HFF-Myc (cell line): ENCODE data around the gene IL17RA.

Source experiments
- DNase-seq: peaks from one replicate; pipeline ENCODE4 v3.0.0-alpha.2; 2011; ENCODE audit warnings: low read depth; ENCODE audit errors: extremely low read depth
- H3K4me3 ChIP-seq: replicated peaks from 2 replicates; pipeline ENCODE4 v1.5.1; 2011; ENCODE audit warnings: low read depth, mild to moderate bottlenecking, control low read depth, low read length
- TF ChIP-seq, protein P1 (sequence below): IDR thresholded peaks from 2 replicates; pipeline ENCODE4 v1.5.1; 2012; ENCODE audit warnings: mild to moderate bottlenecking, low read depth, low read length, control low read depth; ENCODE audit errors: missing control alignments

Gene IL17RA

DNA sequence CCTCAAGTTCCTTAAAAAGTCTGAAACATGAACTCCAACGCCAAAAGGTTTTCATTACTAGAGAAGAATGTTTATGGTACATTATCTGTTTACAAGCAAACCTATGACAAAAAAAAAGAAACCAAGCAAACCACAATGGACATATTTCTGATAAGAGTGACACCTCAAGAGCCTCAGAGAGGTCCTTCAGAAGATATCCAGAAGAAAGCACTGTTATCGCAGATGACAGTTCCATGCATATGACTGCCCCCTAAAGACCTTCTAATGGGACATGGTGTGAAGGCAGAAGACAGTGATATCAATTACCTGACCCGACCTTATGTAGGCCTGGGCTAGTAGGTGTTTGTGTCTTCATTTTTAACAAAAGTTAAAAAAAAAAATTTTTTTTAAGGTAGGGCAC lies 71.1 kb downstream of the IL17RA start:
- no peak overlapping the region for H3K4me3 ChIP-seq
- TF ChIP-seq, protein P1, sequence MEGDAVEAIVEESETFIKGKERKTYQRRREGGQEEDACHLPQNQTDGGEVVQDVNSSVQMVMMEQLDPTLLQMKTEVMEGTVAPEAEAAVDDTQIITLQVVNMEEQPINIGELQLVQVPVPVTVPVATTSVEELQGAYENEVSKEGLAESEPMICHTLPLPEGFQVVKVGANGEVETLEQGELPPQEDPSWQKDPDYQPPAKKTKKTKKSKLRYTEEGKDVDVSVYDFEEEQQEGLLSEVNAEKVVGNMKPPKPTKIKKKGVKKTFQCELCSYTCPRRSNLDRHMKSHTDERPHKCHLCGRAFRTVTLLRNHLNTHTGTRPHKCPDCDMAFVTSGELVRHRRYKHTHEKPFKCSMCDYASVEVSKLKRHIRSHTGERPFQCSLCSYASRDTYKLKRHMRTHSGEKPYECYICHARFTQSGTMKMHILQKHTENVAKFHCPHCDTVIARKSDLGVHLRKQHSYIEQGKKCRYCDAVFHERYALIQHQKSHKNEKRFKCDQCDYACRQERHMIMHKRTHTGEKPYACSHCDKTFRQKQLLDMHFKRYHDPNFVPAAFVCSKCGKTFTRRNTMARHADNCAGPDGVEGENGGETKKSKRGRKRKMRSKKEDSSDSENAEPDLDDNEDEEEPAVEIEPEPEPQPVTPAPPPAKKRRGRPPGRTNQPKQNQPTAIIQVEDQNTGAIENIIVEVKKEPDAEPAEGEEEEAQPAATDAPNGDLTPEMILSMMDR = no peak
- no peak for DNase-seq

DNA sequence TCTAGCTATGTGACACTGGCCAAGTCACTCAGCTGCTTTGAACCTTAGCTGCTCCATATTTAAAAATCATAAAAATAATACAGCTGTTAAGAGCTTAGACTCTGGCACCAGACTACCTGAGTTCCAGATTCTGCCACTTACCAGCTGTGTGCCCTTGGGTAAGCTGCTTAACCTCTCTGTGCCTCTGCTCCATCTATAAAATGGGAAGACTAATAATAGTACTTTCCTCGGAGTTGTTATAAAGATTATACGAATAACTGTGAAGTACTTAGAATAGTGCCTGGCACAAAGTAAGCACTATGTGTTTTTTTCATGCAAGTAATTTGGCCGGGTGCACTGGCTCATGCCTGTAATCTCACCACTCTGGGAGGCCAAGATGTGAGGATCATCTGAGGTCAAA lies 72.9 kb downstream of the IL17RA start:
- DNase-seq = no peak
- TF ChIP-seq, protein P1 = no peak
- peak overlapping the region; percentile 59 for H3K4me3 ChIP-seq

DNA sequence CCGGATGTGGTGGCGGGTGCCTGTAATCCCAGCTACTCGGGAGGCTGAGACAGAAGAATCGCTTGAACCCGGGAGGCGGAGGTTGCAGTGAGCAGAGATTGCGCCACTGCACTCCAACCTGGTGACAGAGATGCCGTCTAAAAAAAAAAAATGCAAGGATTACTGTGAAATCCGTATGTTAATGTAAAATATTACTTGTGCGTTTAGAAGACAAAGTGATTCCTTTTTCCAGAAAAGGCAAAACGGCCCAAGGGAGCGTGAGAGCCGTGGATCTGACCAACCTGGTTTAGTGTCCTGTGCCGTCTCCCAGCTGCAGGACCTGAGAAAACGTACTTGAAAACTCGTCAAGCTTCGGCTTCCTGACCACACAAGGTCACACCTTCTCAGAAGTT lies 73.4 kb downstream of the IL17RA start:
- peak overlapping the region; percentile 59 for H3K4me3 ChIP-seq
- TF ChIP-seq, protein P1 = no peak
- DNase-seq = no peak

DNA sequence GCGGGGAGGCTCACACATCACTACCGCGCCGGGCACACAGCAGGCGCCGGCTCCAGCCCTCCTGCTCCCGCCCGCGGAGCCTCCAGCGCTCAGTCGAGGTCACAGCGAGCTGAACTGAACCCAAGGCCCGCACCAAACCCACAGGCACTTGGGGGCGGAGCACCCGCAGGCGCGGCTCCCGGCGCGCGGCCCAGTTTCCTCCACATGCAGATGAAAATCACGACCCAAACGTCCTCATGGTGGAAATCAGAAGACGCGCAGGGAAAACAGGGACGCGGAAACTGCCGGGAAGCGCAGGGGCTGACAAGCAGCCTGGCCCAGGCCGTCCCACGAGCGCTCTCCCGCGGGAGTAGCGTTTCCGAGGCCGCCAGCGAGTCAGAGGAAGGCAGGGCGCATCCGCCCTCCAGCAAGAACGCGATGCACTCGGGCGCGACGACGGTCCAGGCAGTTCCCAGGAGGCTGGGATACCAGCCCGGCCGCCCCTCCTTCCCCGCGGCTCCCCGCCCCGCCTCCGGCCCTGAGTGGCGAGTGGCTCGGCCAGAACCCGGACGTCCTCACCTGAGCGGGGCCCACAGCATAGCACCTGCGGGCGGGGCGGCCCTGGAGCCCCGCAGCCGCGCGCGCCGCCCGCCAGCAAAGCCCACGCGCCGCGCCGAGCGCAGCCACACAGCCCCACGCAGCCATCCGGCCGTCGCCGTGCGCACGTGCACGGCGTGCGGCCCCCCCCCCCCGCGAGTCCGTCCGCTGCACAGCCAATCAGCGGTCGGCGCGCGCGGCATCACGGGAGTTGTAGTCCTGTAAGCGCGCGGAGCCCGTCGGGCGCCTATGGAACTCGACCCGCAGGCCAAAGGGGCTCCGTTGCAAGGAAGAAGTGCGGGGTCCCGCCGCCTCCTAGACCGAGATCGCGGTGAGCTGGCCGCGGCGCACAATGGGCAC lies 74.0 kb downstream of the IL17RA start, which contains the start of gene HDHD5:
Gene HDHD5, minus strand, starts transcription at position 710 of the 936 bp plus-strand sequence. Its CDS starts 26 bp downstream, at position 684.
- TF ChIP-seq, protein P1 = no peak
- no peak for DNase-seq
- peak within 1 kb of the TSS; percentile 59 for H3K4me3 ChIP-seq

DNA sequence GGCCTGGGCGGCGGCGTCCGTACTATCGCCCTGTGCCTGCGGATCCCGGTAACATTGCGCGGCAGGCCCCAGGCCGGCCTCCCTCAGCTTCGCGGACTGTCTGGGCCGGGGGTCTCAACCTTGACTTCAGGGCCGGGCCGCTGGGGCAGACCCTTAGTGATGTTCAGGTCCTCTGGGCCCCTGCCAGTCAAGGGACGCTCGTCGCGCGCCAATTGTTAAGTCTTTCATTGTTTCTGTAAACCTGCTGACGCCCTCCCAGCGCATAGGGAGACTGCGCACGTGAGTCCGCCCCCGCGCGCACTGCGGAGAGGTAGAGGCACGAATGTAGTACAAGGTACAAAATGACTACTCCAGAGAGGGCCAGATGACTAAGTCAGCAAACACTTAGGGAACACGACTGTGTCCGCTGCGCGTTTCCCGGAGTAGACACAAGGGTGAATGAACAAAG lies 74.7 kb downstream of the IL17RA start:
- DNase-seq = no peak
- TF ChIP-seq, protein P1 = no peak

DNA sequence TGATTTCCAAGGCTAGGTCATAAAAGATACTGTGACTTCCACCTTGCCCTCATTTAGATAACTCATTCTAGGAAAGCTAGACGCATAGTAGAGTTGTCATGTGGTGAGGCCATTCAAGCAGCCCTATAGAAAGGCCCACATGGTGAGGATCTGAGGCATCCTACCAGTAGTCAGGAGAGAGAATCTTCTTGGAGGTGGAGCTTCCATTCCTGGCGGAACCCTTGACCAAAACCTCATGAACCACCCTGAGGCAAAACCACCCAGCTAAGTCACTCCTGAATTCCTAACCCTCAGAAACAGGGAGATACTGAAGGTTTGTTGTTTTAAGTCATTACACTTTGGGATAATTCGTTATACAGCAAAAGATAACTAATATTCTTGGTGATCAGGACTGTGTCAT lies 77.2 kb downstream of the IL17RA start:
- DNase-seq = no peak

More for the DNA sequence above, 74.7 kb downstream of the IL17RA start:
- H3K4me3 ChIP-seq = peak overlapping the region; percentile 59

More for the DNA sequence above, 77.2 kb downstream of the IL17RA start:
- TF ChIP-seq, protein P1 = no peak
- no peak overlapping the region for H3K4me3 ChIP-seq
